Testis (tissue), 3 donors: Measurements from ENCODE around the gene MAGI2. TPM values are rescaled to one million over a fixed set of nuclear protein-coding genes. Genes with fewer than 3 reads are reported as not detected.

Source experiments
- DNase-seq: peaks from one replicate; pipeline ENCODE4 v3.0.0-alpha.2; 2019
- H3K27ac ChIP-seq, 2 donors: fragments of 200-600 bp; sonication (generic); one replicate each; pipeline ENCODE4 v1.5.1; 2019
- H3K27me3 ChIP-seq: fragments of 200-600 bp; sonication (generic); one replicate; pipeline ENCODE4 v1.5.1; 2019
- H3K36me3 ChIP-seq: fragments of 200-600 bp; sonication (generic); one replicate; pipeline ENCODE4 v1.5.1; 2017; ENCODE audit warnings: low read depth; ENCODE audit errors: missing control alignments
- H3K4me1 ChIP-seq: fragments of 200-600 bp; sonication (generic); one replicate; pipeline ENCODE4 v1.5.1; 2019
- H3K4me3 ChIP-seq, 2 donors: fragments of 200-600 bp; sonication (generic); one replicate each; pipeline ENCODE4 v1.5.1; 2017 to 2019
- H3K9me3 ChIP-seq: fragments of 200-600 bp; sonication (generic); one replicate; pipeline ENCODE4 v1.5.1; 2017
- POLR2A ChIP-seq: fragments of 450-650 bp; IDR thresholded peaks from one replicate; pipeline ENCODE4 v1.6.1; 2017; ENCODE audit warnings: antibody characterized with exemption, mild to moderate bottlenecking, moderate library complexity
- WGBS, 2 donors: methylation state at CpG; one replicate each; pipeline ENCODE4 v1.1.5; 2018; 5-methylcytosine and 5-hydroxymethylcytosine counted together
- intact Hi-C: fragments of 100-400 bp; cut with DNase I; formaldehyde crosslinking; loops from one replicate; pipeline ENCODE4 v1.15.1; 2023; ENCODE audit warnings: low total_unique reads
- polyA plus RNA-seq: library from polyadenylated mRNA; stranded (reverse); fragments of 350-450 nt; fragmentation: Illumina TruSeq; extraction: RNeasy Lipid Tissue Mini Kit (QIAGEN cat#74804); gene quantifications from one replicate; pipeline ENCODE4 v1.2.3, GENCODE V29; 2014; ENCODE audit warnings: low read depth, low replicate concordance; ENCODE audit not compliant: insufficient read depth
- total RNA-seq, 2 donors: library from RNA; depleted of rRNA; stranded (reverse); fragments of >200 nt; gene quantifications; one replicate each; pipeline ENCODE4 v1.2.3, GENCODE V29; 2016
- TF ChIP-seq, protein P1 (sequence below), 3 experiments: fragments of 450-650 bp in 2 of 3; fragments of 200-600 bp in 1 of 3; sonication (generic) in 1 of 3; IDR thresholded peaks; one replicate each; pipeline ENCODE4 v1.5.1; 2016 to 2019; ENCODE audit warnings: antibody characterized with exemption in 3 of 3, mild to moderate bottlenecking in 2 of 3, moderate library complexity in 1 of 3

MAGI2 gene
- total and polyA plus RNA-seq, 3 donors from 2014 or later: 11.2 to 13.1 (median 12.4) TPM

DNA sequence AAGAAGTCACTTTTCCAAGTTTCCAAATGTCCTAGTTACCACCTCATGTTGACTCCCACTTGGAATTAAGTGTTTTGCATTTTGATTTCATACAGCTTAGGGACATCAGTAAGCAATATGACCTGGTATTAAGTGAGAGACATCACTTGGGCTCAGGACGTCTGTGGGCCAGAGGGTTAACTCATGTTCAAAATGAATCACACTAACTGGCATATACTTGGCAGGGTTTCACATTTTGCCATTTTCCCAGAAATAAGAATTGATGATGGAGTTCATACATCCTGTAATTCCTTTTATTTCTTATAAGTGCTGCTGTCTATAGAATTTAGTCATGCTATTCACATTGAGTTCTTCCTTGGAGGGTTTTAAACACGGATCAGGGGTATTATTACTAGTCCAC is 1138.3 kb downstream of the MAGI2 start:
- H3K9me3 ChIP-seq: no peaks in the 10 kb centered on the region
- no peak overlapping the region for H3K27ac ChIP-seq
- no peak overlapping the region for H3K4me3 ChIP-seq
- no peak for DNase-seq
- H3K4me1 ChIP-seq: no peaks in the 10 kb centered on the region
- intact Hi-C loops: no loop called here
- 84 to 89% methylated on average over 2 of the region's 2 CpGs for WGBS, 2 donors
- no peaks in the 10 kb centered on the region for H3K27me3 ChIP-seq
- TF ChIP-seq, protein P1, sequence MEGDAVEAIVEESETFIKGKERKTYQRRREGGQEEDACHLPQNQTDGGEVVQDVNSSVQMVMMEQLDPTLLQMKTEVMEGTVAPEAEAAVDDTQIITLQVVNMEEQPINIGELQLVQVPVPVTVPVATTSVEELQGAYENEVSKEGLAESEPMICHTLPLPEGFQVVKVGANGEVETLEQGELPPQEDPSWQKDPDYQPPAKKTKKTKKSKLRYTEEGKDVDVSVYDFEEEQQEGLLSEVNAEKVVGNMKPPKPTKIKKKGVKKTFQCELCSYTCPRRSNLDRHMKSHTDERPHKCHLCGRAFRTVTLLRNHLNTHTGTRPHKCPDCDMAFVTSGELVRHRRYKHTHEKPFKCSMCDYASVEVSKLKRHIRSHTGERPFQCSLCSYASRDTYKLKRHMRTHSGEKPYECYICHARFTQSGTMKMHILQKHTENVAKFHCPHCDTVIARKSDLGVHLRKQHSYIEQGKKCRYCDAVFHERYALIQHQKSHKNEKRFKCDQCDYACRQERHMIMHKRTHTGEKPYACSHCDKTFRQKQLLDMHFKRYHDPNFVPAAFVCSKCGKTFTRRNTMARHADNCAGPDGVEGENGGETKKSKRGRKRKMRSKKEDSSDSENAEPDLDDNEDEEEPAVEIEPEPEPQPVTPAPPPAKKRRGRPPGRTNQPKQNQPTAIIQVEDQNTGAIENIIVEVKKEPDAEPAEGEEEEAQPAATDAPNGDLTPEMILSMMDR (IDR thresholded peaks at IDR 0.05): no peak
- no peak for TF ChIP-seq POLR2A
- no peaks in the 10 kb centered on the region for H3K36me3 ChIP-seq

DNA sequence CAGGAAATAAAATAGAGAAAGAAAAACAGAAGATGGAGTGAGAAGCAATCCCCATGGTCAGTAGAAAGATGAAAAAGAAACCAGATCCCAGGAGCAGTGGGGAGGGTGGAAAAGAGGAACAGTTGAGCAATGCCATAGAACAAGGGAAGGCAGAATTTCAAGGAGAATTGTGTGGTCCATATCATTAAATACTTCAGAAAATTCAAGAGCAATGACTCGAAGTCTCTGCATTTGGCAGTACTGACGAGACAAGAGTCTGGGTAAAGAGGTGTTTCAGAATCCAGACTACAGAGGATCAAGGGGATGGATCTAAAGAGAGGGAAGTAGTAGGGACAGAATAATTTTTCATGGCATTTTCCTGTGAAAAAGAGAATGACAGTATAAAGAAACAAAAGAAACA is 1142.3 kb downstream of the MAGI2 start:
- Histone ChIP-seq H3K9me3 (no peaks in the 10 kb centered on the region), H3K36me3 (no peaks in the 10 kb centered on the region), H3K4me1 (no peaks in the 10 kb centered on the region), H3K27me3 (no peaks in the 10 kb centered on the region), H3K27ac (no peak overlapping the region), H3K4me3 (no peak overlapping the region)
- TF ChIP-seq, protein P1 (IDR thresholded peaks at IDR 0.05): no peak
- TF ChIP-seq POLR2A: no peak
- WGBS, 2 donors: 94 to 97% methylated on average over 2 of the region's 2 CpGs
- intact Hi-C loops: no loop called here
- no peak for DNase-seq

DNA sequence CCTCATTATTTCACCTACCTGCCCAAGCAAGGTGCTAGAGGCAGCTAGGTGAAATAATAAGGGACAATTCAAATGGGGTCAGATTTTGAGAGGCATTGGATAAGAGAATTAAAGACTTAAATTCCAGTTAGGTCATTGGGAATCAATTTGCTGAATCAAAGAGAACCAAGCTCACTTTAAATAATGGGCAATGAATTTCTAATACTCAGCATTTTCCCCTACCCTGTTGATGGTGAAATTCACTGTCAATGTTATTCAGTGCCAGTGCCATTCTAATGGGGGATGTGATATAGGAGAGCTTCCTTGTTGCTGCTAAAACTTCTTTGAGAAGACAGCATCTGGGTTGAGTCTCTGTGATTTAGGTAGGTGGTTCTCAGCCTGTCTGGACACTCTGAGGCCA is 1145.6 kb downstream of the MAGI2 start:
- no peak for TF ChIP-seq POLR2A
- TF ChIP-seq, protein P1 (IDR thresholded peaks at IDR 0.05): no peak
- H3K36me3 ChIP-seq: no peaks in the 10 kb centered on the region
- no peaks in the 10 kb centered on the region for H3K27me3 ChIP-seq
- intact Hi-C loops: no loop called here
- no peaks in the 10 kb centered on the region for H3K9me3 ChIP-seq
- H3K4me3 ChIP-seq: no peak overlapping the region
- no peaks in the 10 kb centered on the region for H3K4me1 ChIP-seq
- H3K27ac ChIP-seq: no peak overlapping the region
- DNase-seq: no peak

DNA sequence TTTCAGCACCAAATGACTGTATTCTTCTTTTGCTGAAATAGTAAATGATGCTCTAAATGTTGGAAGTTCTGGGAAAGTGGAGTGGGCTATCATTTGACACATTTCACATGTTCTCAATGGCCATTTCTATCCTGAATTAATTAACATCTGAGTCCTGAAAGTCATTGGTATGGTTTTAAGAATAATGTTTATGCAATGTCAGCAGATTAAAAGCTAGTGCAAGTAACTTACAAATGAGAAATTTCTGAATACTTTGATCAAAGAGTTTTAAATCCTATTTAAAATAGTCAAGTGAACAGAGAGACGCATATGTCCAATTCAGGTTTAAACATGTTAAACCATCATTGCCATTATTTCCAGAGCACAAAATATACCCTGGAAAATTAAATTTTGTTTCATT is 1146.8 kb downstream of the MAGI2 start:
- no peak for DNase-seq
- no peak for TF ChIP-seq POLR2A
- TF ChIP-seq, protein P1 (IDR thresholded peaks at IDR 0.05): no peak
- intact Hi-C loops: no loop called here
- no peaks in the 10 kb centered on the region for H3K27me3 ChIP-seq
- no peaks in the 10 kb centered on the region for H3K4me1 ChIP-seq
- H3K9me3 ChIP-seq: no peaks in the 10 kb centered on the region
- H3K36me3 ChIP-seq: no peaks in the 10 kb centered on the region
- H3K4me3 ChIP-seq: no peak overlapping the region
- H3K27ac ChIP-seq: no peak overlapping the region
- WGBS, 2 donors: 96 to 100% methylated on average over 1 of the region's 1 CpG

DNA sequence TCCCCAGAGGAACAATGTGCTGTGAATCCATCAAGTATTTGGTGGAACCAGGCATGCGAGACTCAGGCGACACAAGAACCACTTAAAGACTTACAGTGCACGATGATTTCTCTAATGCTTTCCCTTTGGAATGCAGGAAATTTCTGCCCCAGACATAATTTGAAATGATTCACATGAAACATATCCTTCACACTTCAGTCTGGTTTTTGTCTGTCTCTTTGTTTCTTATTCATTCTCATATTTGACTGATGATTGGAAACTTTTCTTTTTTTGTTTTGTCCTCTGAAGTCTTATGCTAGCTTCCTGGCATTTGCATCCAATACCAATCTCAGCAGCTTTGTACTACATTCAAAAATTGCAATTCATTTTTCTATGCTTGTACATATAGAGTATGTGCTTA is 1152.1 kb downstream of the MAGI2 start:
- Histone ChIP-seq H3K27ac (no peak overlapping the region), H3K9me3 (no peaks in the 10 kb centered on the region), H3K4me3 (no peak overlapping the region), H3K4me1 (no peaks in the 10 kb centered on the region), H3K36me3 (no peaks in the 10 kb centered on the region), H3K27me3 (no peaks in the 10 kb centered on the region)
- TF ChIP-seq POLR2A: no peak
- TF ChIP-seq, protein P1 (IDR thresholded peaks at IDR 0.05): no peak
- intact Hi-C loops: no loop called here
- no peak for DNase-seq
- whole genome bisulfite sequencing, 2 donors: 66 to 77% methylated on average over 3 of the region's 3 CpGs
